ENCODE measurements around the gene ZBTB7C. TPM values are rescaled to one million over a fixed set of nuclear protein-coding genes. Genes with fewer than 3 reads are reported as not detected.
"Not testable (repeated sequence)": the region's sequence is repeated elsewhere in the genome, so short reads cannot be mapped to it uniquely, and the experiment has no call there.

ZBTB7C gene
- total RNA-seq, 1 donor: 0.09 TPM

GRCh38 chr18:48450685-48451084 is 41.5 kb upstream of the ZBTB7C start:
- H3K4me3 ChIP-seq (ENCODE audit: low read depth, low read length): no peak overlapping the region
- DNase-seq (ENCODE audit: low read depth): no peak
- TF ChIP-seq, protein P1, sequence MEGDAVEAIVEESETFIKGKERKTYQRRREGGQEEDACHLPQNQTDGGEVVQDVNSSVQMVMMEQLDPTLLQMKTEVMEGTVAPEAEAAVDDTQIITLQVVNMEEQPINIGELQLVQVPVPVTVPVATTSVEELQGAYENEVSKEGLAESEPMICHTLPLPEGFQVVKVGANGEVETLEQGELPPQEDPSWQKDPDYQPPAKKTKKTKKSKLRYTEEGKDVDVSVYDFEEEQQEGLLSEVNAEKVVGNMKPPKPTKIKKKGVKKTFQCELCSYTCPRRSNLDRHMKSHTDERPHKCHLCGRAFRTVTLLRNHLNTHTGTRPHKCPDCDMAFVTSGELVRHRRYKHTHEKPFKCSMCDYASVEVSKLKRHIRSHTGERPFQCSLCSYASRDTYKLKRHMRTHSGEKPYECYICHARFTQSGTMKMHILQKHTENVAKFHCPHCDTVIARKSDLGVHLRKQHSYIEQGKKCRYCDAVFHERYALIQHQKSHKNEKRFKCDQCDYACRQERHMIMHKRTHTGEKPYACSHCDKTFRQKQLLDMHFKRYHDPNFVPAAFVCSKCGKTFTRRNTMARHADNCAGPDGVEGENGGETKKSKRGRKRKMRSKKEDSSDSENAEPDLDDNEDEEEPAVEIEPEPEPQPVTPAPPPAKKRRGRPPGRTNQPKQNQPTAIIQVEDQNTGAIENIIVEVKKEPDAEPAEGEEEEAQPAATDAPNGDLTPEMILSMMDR (IDR thresholded peaks at IDR 0.05; ENCODE audit: insufficient read depth, low read length): no peak

GRCh38 chr18:48446582-48447225 is 37.5 kb upstream of the ZBTB7C start:
- H3K4me3 ChIP-seq (ENCODE audit: low read depth, low read length): no peak overlapping the region
- TF ChIP-seq, protein P1 (IDR thresholded peaks at IDR 0.05; ENCODE audit: insufficient read depth, low read length): peak; percentile 97
- peak; percentile 76 for DNase-seq (ENCODE audit: low read depth)

- DNase-seq (ENCODE audit: low read depth): peak; percentile 85
- no peak overlapping the region for H3K4me3 ChIP-seq (ENCODE audit: low read depth, low read length)
- TF ChIP-seq, protein P1 (IDR thresholded peaks at IDR 0.05; ENCODE audit: insufficient read depth, low read length): peak; percentile 97
Observed at GRCh38 chr18:48445540-48445939, 36.4 kb upstream of the ZBTB7C start.

DNA sequence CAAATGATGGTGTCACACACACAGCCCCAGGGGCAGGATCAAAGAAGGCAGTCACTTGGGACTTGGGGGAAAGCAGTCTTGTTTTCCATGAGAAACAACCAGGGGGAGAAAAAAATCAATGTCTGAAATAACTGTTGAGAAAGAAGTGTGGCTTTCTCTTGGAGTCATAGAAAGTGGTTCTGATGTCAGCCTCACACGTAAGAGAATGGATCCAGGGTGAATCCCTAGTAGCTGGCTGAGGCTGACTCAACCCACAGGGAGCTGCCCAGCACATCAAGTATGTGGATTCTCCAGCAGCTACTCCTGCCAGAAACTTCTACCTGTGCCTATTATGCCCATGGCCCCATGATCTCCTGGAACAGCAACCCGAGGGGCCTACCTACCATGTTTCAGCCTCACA is 33.6 kb upstream of the ZBTB7C start:
- H3K4me3 ChIP-seq (ENCODE audit: low read depth, low read length): no peak overlapping the region
- TF ChIP-seq, protein P1 (IDR thresholded peaks at IDR 0.05; ENCODE audit: insufficient read depth, low read length): no peak
- peak; percentile 26 for DNase-seq (ENCODE audit: low read depth)

- TF ChIP-seq, protein P1 (IDR thresholded peaks at IDR 0.05; ENCODE audit: insufficient read depth, low read length): no peak
- peak; percentile 58 for DNase-seq (ENCODE audit: low read depth)
- no peak overlapping the region for H3K4me3 ChIP-seq (ENCODE audit: low read depth, low read length)
Observed at GRCh38 chr18:48441405-48441881, 32.3 kb upstream of the ZBTB7C start.

GRCh38 chr18:48440924-48441323 is 31.7 kb upstream of the ZBTB7C start:
- no peak overlapping the region for H3K4me3 ChIP-seq (ENCODE audit: low read depth, low read length)
- TF ChIP-seq, protein P1 (IDR thresholded peaks at IDR 0.05; ENCODE audit: insufficient read depth, low read length): no peak
- DNase-seq (ENCODE audit: low read depth): no peak

DNA sequence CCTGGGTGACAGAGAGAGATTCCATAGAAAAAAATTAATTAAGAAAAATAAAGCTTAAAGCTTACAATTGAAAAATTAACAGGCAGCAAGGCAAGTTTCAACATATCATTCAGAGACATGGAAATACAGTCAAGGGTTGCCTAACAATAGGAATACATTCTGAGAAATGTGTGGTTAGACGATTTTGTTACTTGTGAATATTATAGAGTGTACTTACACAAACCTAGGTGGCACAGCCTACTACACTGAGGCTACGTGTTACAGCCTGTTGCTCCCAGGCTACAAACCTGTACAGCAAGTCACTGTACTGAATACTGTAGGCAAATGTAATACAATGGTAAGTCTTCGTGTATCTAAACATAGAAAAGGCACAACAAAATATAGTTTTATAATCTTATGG is 27.7 kb upstream of the ZBTB7C start:
- TF ChIP-seq, protein P1 (IDR thresholded peaks at IDR 0.05; ENCODE audit: insufficient read depth, low read length): no peak
- no peak for DNase-seq (ENCODE audit: low read depth)
- H3K4me3 ChIP-seq (ENCODE audit: low read depth, low read length): no peak overlapping the region

DNA sequence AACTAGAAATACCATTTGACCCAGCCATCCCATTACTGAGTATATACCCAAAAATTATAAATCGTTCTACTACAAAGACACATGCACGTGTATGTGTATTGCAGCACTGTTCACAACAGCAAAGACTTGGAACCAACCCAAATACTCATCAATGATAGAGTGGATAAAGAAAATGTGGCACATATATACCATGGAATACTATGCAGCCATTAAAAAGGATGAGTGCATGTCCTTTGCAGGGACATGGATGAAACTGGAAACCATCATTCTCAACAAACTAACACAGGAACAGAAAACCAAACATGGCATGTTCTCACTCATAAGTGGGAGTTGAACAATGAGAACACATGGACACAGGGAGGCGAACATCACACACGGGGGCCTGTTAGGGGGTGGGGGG is 25.2 kb upstream of the ZBTB7C start:
- not testable (repeated sequence) for H3K4me3 ChIP-seq (ENCODE audit: low read depth, low read length)

More for the DNA sequence above, 25.2 kb upstream of the ZBTB7C start:
- not testable (repeated sequence) for DNase-seq (ENCODE audit: low read depth)
